Measurements from ENCODE around the gene KRTAP4-12.
"Not testable (repeated sequence)": the region's sequence is repeated elsewhere in the genome, so short reads cannot be mapped to it uniquely, and the experiment has no call there.

Gene KRTAP4-12

DNA sequence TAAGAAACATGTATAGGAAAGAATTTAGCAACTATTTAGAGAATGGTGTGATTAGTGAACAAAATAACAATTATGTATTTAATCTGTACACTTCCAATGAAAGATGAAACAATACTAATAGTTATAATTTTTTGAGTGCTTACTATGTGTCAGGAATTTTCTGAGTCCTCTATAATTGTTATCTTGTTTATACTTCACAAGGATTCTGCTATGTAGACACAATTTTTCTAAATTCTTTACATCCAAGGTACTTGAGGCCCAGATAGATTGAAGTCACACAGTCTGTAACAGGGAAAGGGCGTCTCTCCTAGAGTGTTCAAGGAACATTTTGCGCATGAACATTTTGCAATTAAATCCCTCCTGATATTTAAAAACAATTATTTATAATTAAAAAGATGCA lies 1.1 kb upstream of the KRTAP4-12 start:
- TF ChIP-seq CTCF (conservative IDR thresholded peaks at IDR 0.05; ENCODE audit: low read depth, low read length), result no peak

DNA sequence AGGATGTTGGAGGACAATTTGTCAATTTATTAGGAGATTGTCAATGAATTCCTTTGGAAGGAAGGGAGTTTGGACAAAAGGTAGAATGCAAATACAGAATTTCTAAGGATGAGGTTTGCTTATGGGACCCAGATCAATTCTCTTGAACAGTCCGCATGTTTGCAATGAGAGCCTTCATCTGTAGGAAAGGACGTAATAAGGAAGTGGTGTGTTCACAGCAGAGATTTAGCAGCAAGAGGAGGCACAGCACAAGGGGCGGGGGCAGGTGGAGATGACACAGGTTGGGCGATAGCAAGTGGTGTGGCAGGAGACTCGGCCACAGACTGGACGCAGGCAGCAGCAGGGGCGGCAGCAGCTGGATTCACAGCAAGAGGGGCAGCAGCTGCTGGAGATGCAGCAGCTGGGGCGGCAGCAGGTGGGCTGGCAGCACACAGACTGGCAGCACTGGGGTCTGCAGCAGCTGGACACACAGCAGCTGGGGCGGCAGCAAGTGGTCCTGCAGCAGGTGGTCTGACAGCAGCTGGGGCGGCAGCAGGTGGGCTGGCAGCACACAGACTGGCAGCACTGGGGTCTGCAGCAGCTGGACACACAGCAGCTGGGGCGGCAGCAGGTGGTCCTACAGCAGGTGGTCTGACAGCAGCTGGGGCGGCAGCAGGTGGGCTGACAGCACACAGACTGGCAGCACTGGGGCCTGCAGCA lies 541 bp downstream of the KRTAP4-12 start:
- not testable (repeated sequence) for DNase-seq (ENCODE audit: low read depth); H3K4me3 ChIP-seq (ENCODE audit: low read length)

More for the DNA sequence above, 1.1 kb upstream of the KRTAP4-12 start:
- no peak for DNase-seq (ENCODE audit: low read depth)
- H3K4me3 ChIP-seq (ENCODE audit: low read length), result no peak overlapping the region

DNA sequence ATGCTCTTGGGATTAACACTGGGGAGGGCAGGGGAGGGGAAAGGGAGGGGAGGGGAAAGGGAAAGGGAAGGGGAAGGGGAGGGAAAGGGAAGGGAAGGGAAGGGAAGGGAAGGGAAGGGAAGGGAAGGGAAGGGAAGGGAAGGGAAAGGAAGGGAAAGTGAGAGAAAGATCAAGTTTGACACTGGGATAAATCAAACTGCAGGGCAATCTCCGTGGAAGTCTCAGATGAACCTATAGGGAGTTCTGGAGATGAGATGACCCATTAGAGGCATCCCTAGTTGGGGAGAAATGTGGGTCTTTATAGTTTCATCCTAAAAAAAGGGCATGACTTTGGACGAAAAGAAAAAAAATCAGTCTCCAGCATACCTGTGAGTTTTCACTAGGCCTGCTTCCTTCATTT lies 2.2 kb downstream of the KRTAP4-12 start:
- H3K4me3 ChIP-seq (ENCODE audit: low read length), result no peak overlapping the region
- no peak for TF ChIP-seq CTCF (conservative IDR thresholded peaks at IDR 0.05; ENCODE audit: low read depth, low read length)
- no peak for DNase-seq (ENCODE audit: low read depth)

- not testable (repeated sequence) for H3K4me3 ChIP-seq (ENCODE audit: low read length); DNase-seq (ENCODE audit: low read depth)
Measured at GRCh38 chr17:41119696-41120690, 4.0 kb downstream of the KRTAP4-12 start.

- no peak overlapping the region for H3K4me3 ChIP-seq (ENCODE audit: low read length)
- no peak for DNase-seq (ENCODE audit: low read depth)
- TF ChIP-seq CTCF (conservative IDR thresholded peaks at IDR 0.05; ENCODE audit: low read depth, low read length), result no peak
Measured at GRCh38 chr17:41118721-41119120, 5.3 kb downstream of the KRTAP4-12 start.

GRCh38 chr17:41117846-41118386 lies 6.1 kb downstream of the KRTAP4-12 start, which contains the start of gene KRTAP4-11:
Gene KRTAP4-11 (minus strand): TSS chr17:41118373. CDS start chr17:41118315, 58 bp downstream.
- not testable (repeated sequence) for DNase-seq (ENCODE audit: low read depth); H3K4me3 ChIP-seq (ENCODE audit: low read length)

GRCh38 chr17:41116297-41116696 lies 7.7 kb downstream of the KRTAP4-12 start:
- no peak for DNase-seq (ENCODE audit: low read depth)
- TF ChIP-seq CTCF (conservative IDR thresholded peaks at IDR 0.05; ENCODE audit: low read depth, low read length), result no peak

GRCh38 chr17:41111151-41111885 lies 12.7 kb downstream of the KRTAP4-12 start:
- TF ChIP-seq CTCF (conservative IDR thresholded peaks at IDR 0.05; ENCODE audit: low read depth, low read length), result no peak
- H3K4me3 ChIP-seq (ENCODE audit: low read length), result no peak overlapping the region
- no peak for DNase-seq (ENCODE audit: low read depth)

More at GRCh38 chr17:41116297-41116696, 7.7 kb downstream of the KRTAP4-12 start:
- no peak overlapping the region for H3K4me3 ChIP-seq (ENCODE audit: low read length)

- DNase-seq (ENCODE audit: low read depth); H3K4me3 ChIP-seq (ENCODE audit: low read length): not testable (repeated sequence)
Measured at GRCh38 chr17:41108728-41109386, 15.1 kb downstream of the KRTAP4-12 start.

Data from retinal pigment epithelial cell (primary cell).